Breast epithelium (tissue), 3 donors: ENCODE data around the gene SEC24A.

Source experiments
- POLR2AphosphoS5 ChIP-seq, 3 donors: sonication (generic); formaldehyde crosslinking; IDR thresholded peaks; one replicate each; pipeline ENCODE4 v1.6.1; 2017; ENCODE audit warnings: antibody characterized with exemption in 3 of 3
- TF ChIP-seq, protein P1 (sequence below), 3 donors: fragments of 450-650 bp; IDR thresholded peaks; one replicate each; pipeline ENCODE4 v1.5.1; 2016 to 2017; ENCODE audit warnings: antibody characterized with exemption in 3 of 3, mild to moderate bottlenecking in 3 of 3, moderate library complexity in 3 of 3

DNA sequence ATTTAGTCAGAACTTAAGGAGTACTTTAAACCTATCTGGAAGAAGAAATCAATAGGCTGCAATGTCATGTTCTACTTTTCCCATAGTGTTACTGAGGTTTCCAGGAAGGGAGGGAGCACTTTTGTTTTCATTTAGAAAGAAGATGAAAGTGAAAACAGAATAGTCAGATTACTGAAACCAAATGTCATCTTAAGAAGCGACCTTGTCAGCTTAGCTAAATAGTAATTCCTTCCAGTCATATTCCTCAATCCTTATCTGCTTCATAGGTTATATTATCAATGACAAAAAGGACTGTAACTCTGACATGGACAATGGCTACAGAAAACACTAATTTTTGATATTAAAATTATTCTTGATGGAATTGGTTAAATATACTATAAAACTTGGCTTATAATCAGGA, 43.7 kb upstream of the SEC24A start:
- TF ChIP-seq, protein P1, sequence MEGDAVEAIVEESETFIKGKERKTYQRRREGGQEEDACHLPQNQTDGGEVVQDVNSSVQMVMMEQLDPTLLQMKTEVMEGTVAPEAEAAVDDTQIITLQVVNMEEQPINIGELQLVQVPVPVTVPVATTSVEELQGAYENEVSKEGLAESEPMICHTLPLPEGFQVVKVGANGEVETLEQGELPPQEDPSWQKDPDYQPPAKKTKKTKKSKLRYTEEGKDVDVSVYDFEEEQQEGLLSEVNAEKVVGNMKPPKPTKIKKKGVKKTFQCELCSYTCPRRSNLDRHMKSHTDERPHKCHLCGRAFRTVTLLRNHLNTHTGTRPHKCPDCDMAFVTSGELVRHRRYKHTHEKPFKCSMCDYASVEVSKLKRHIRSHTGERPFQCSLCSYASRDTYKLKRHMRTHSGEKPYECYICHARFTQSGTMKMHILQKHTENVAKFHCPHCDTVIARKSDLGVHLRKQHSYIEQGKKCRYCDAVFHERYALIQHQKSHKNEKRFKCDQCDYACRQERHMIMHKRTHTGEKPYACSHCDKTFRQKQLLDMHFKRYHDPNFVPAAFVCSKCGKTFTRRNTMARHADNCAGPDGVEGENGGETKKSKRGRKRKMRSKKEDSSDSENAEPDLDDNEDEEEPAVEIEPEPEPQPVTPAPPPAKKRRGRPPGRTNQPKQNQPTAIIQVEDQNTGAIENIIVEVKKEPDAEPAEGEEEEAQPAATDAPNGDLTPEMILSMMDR (IDR thresholded peaks at IDR 0.05): no peak
- TF ChIP-seq POLR2AphosphoS5 (IDR thresholded peaks at IDR 0.05): no peak
